H9 (cell line): ENCODE data around the gene COX6B2. TPM values are rescaled to one million over a fixed set of nuclear protein-coding genes. Genes with fewer than 3 reads are reported as not detected.

ENCODE experiments used
- DNase-seq: peaks from one replicate; pipeline ENCODE4 v3.0.0-alpha.2; 2017
- H2AFZ ChIP-seq: one replicate; pipeline ENCODE4 v1.6.1; 2013; ENCODE audit warnings: mild to moderate bottlenecking, low read length, control low read depth, moderate library complexity
- H2AK5ac ChIP-seq: 2 replicates; pipeline ENCODE4 v1.6.1; 2013; ENCODE audit warnings: low read length, control low read depth, mixed read lengths; ENCODE audit not compliant: insufficient read length
- H2BK120ac ChIP-seq: one replicate; pipeline ENCODE4 v1.6.1; 2013; ENCODE audit warnings: low read depth, mild to moderate bottlenecking, low read length, control low read depth, inconsistent platforms; ENCODE audit not compliant: poor library complexity, severe bottlenecking
- H2BK12ac ChIP-seq: 2 replicates; pipeline ENCODE4 v1.6.1; 2013; ENCODE audit warnings: low read length, control low read depth, mixed read lengths, low read depth; ENCODE audit not compliant: insufficient read length
- H2BK15ac ChIP-seq: 2 replicates; pipeline ENCODE4 v1.6.1; 2013; ENCODE audit warnings: low read depth, low read length, control low read depth
- H2BK20ac ChIP-seq: one replicate; pipeline ENCODE4 v1.6.1; 2013; ENCODE audit warnings: low read depth, mild to moderate bottlenecking, low read length, control low read depth, inconsistent platforms; ENCODE audit not compliant: poor library complexity, severe bottlenecking
- H2BK5ac ChIP-seq: 2 replicates; pipeline ENCODE4 v1.6.1; 2013; ENCODE audit warnings: low read length, control low read depth, mixed read lengths; ENCODE audit not compliant: insufficient read length
- H3K14ac ChIP-seq: 2 replicates; pipeline ENCODE4 v1.6.1; 2013; ENCODE audit warnings: low read length, control low read depth; ENCODE audit not compliant: insufficient read depth
- H3K18ac ChIP-seq: 2 replicates; pipeline ENCODE4 v1.6.1; 2013; ENCODE audit warnings: low read depth, mild to moderate bottlenecking, mixed read lengths, low read length, control low read depth; ENCODE audit not compliant: insufficient read length
- H3K23ac ChIP-seq: 2 replicates; pipeline ENCODE4 v1.6.1; 2013; ENCODE audit warnings: low read length, control low read depth, mixed read lengths, low read depth; ENCODE audit not compliant: insufficient read length
- H3K23me2 ChIP-seq: 2 replicates; pipeline ENCODE4 v1.6.1; 2013; ENCODE audit warnings: low read depth, mild to moderate bottlenecking, mixed read lengths, low read length, control low read depth; ENCODE audit not compliant: insufficient read length, poor library complexity, severe bottlenecking
- H3K27ac ChIP-seq: 2 replicates; pipeline ENCODE4 v1.5.1; 2013; ENCODE audit warnings: low read length, control low read depth, mixed read lengths, low read depth; ENCODE audit not compliant: insufficient read length
- H3K27me3 ChIP-seq: 2 replicates; pipeline ENCODE4 v1.6.1; 2013; ENCODE audit warnings: low read length, control low read depth, inconsistent platforms; ENCODE audit not compliant: insufficient read depth
- H3K4ac ChIP-seq: 2 replicates; pipeline ENCODE4 v1.6.1; 2013; ENCODE audit warnings: low read depth, mild to moderate bottlenecking, control low read depth, inconsistent platforms, low read length, moderate library complexity
- H3K4me1 ChIP-seq: 2 replicates; pipeline ENCODE4 v1.6.1; 2013; ENCODE audit warnings: low read length, control low read depth, inconsistent platforms; ENCODE audit not compliant: insufficient read depth
- H3K4me2 ChIP-seq: 2 replicates; pipeline ENCODE4 v1.6.1; 2013; ENCODE audit warnings: low read length, control low read depth, mixed read lengths; ENCODE audit not compliant: insufficient read length, insufficient read depth
- H3K56ac ChIP-seq: 2 replicates; pipeline ENCODE4 v1.6.1; 2013; ENCODE audit warnings: low read depth, mild to moderate bottlenecking, mixed read lengths, low read length, control low read depth; ENCODE audit not compliant: insufficient read length
- H3K79me1 ChIP-seq: 2 replicates; pipeline ENCODE4 v1.6.1; 2013; ENCODE audit warnings: low read depth, mild to moderate bottlenecking, moderate library complexity, low read length, control low read depth, inconsistent platforms; ENCODE audit not compliant: insufficient read depth, poor library complexity, severe bottlenecking
- H3K79me2 ChIP-seq: 2 replicates; pipeline ENCODE4 v1.6.1; 2013; ENCODE audit warnings: low read length, control low read depth, inconsistent platforms; ENCODE audit not compliant: insufficient read depth
- H3K9ac ChIP-seq: 2 replicates; pipeline ENCODE4 v1.6.1; 2013; ENCODE audit warnings: low read length, control low read depth, mixed read lengths; ENCODE audit not compliant: insufficient read length; ENCODE audit errors: extremely low read depth
- H3K9me3 ChIP-seq: one replicate; pipeline ENCODE4 v1.6.1; 2013; ENCODE audit warnings: low read depth, low read length, inconsistent platforms; ENCODE audit not compliant: control insufficient read depth
- H3T11ph ChIP-seq: one replicate; pipeline ENCODE4 v1.6.1; 2013; ENCODE audit warnings: mild to moderate bottlenecking, low read length, control low read depth, inconsistent platforms
- H4K20me1 ChIP-seq: one replicate; pipeline ENCODE4 v1.6.1; 2013; ENCODE audit not compliant: control insufficient read depth, insufficient read length, insufficient read depth
- H4K5ac ChIP-seq: 2 replicates; pipeline ENCODE4 v1.6.1; 2013; ENCODE audit warnings: low read depth, mild to moderate bottlenecking, mixed read lengths, low read length, control low read depth; ENCODE audit not compliant: insufficient read length
- H4K8ac ChIP-seq: replicated peaks from 2 replicates; pipeline ENCODE4 v1.6.1; 2013; ENCODE audit warnings: low read length, control low read depth, mixed read lengths, low read depth; ENCODE audit not compliant: insufficient read length
- H4K91ac ChIP-seq: 2 replicates; pipeline ENCODE4 v1.6.1; 2013; ENCODE audit warnings: low read depth, mild to moderate bottlenecking, moderate library complexity, mixed read lengths, low read length, control low read depth; ENCODE audit not compliant: insufficient read length
- H3K27ac Mint-ChIP-seq, 3 experiments: 2 replicates in 2 of 3; 3 replicates in 1 of 3; pipeline ENCODE4 v1.8.0; 2020 to 2021; ENCODE audit warnings: mixed read lengths in 3 of 3, mild to moderate bottlenecking in 1 of 3, moderate library complexity in 1 of 3
- H3K27me3 Mint-ChIP-seq: 2 replicates; pipeline ENCODE4 v1.8.0; 2021; ENCODE audit warnings: low read depth, mild to moderate bottlenecking, moderate library complexity, mixed read lengths
- H3K36me3 Mint-ChIP-seq, 3 experiments: 2 replicates in 2 of 3; 3 replicates in 1 of 3; pipeline ENCODE4 v1.8.0; 2020 to 2021; ENCODE audit warnings: low read depth in 3 of 3, mixed read lengths in 3 of 3; ENCODE audit not compliant: insufficient read depth in 1 of 3
- H3K4me1 Mint-ChIP-seq, 2 experiments: 2 replicates each; pipeline ENCODE4 v1.8.0; 2020; ENCODE audit warnings: mixed read lengths in 2 of 2
- H3K4me3 Mint-ChIP-seq, 2 experiments: 2 replicates in 1 of 2; 3 replicates in 1 of 2; pipeline ENCODE4 v1.8.0; 2020 to 2021; ENCODE audit warnings: mild to moderate bottlenecking in 2 of 2, mixed read lengths in 2 of 2, moderate library complexity in 1 of 2
- H3K9me3 Mint-ChIP-seq, 2 experiments: 2 replicates in 1 of 2; 3 replicates in 1 of 2; pipeline ENCODE4 v1.8.0; 2020; ENCODE audit warnings: mild to moderate bottlenecking in 2 of 2, mixed read lengths in 2 of 2, moderate library complexity in 1 of 2
- CTCF ChIP-seq: fragments of 200-600 bp; sonication (generic); conservative IDR thresholded peaks from 3 replicates; pipeline ENCODE4 v1.8.0; 2021; ENCODE audit warnings: antibody characterized with exemption, mild to moderate bottlenecking
- WGBS: extraction: QIAGEN DNeasy Blood & Tissue Kit; methylation state at CpG from one replicate; pipeline ENCODE4 v1.1.7; 2013; ENCODE audit warnings: missing lambda C conversion rate, low lambda C conversion rate, mixed read lengths; ENCODE audit not compliant: insufficient read length; ENCODE audit errors: extremely low coverage; 5-methylcytosine and 5-hydroxymethylcytosine counted together
- total RNA-seq: library from RNA; stranded (reverse); gene quantifications from 2 replicates; pipeline ENCODE4 v1.2.1, GENCODE V29; 2021

The COX6B2 gene
- total RNA-seq, 1 experiment from 2014 or later: 4.0 TPM

GRCh38 chr19:55360902-55361301, 6.4 kb upstream of the COX6B2 start:
- H4K20me1 ChIP-seq: no peaks in the 10 kb centered on the region
- no peaks in the 10 kb centered on the region for H3K79me2 ChIP-seq
- TF ChIP-seq CTCF: no peak
- no peak overlapping the region for H3K4me3 Mint-ChIP-seq
- WGBS: no CpG with 5 or more reads among the region's 16 CpGs
- no peak overlapping the region for H4K5ac ChIP-seq
- no peaks in the 10 kb centered on the region for H3K23me2 ChIP-seq
- no peak overlapping the region for H2BK5ac ChIP-seq
- no peak overlapping the region for H4K8ac ChIP-seq
- H3K9me3 ChIP-seq: no peaks in the 10 kb centered on the region
- H3K27ac Mint-ChIP-seq: peak overlapping the region in 1 of 3 experiments; percentile 55; a peak in 1 of 7 replicates
- H3K9me3 Mint-ChIP-seq: no peaks in the 10 kb centered on the region
- no peak overlapping the region for H3K4me2 ChIP-seq
- peaks cover 2% of the 10 kb centered on the region; the same call in 1 of the 2 replicates for H3K27me3 ChIP-seq
- no peaks in the 10 kb centered on the region for H3K4me1 ChIP-seq
- no peak overlapping the region for H3K23ac ChIP-seq
- H3K4ac ChIP-seq: no peak overlapping the region
- peaks cover 13 to 25% of the 10 kb centered on the region in 2 experiments; a peak in 3 of 4 replicates for H3K4me1 Mint-ChIP-seq
- H2BK120ac ChIP-seq: no peak overlapping the region
- H3K27me3 Mint-ChIP-seq: peaks cover 57% of the 10 kb centered on the region
- no peaks in the 10 kb centered on the region for H3K36me3 Mint-ChIP-seq
- H3K9ac ChIP-seq: no peak overlapping the region
- no peak overlapping the region for H2BK20ac ChIP-seq
- H2AK5ac ChIP-seq: no peak overlapping the region
- H2AFZ ChIP-seq: no peak overlapping the region
- H3K27ac ChIP-seq: no peak overlapping the region
- H2BK15ac ChIP-seq: no peak overlapping the region
- H3T11ph ChIP-seq: no peak overlapping the region
- no peak for DNase-seq
- H3K18ac ChIP-seq: no peak overlapping the region
- H2BK12ac ChIP-seq: no peak overlapping the region
- no peak overlapping the region for H4K91ac ChIP-seq
- H3K56ac ChIP-seq: no peak overlapping the region
- H3K14ac ChIP-seq: no peak overlapping the region
- H3K79me1 ChIP-seq: no peaks in the 10 kb centered on the region
